GM12878 (cell line): ENCODE measurements around the gene RAD9A. TPM values are rescaled to one million over a fixed set of nuclear protein-coding genes. Genes with fewer than 3 reads are reported as not detected.

Experiments
- ATAC-seq: fragments of 200-7000 bp; cut with Tn5 transposase; 3 replicates; pipeline ENCODE4 v1.9.1; 2020; ENCODE audit warnings: mild to moderate bottlenecking, moderate library complexity
- BruUV-seq: library from RNA; stranded (reverse); fragments of 400-500 nt; replicated peaks from 2 replicates; lab custom pipeline; 2021; lab: Mats Ljungman, UMichigan
- CTCF ChIA-PET: fragments of 300-600 bp; sonication (Branson Sonifier 250); formaldehyde crosslinking; extraction: SDS; loops from one replicate; lab custom pipeline; 2021; ENCODE audit warnings: inconsistent platforms; lab: Yijun Ruan, JAX
- POLR2A ChIA-PET: fragments of 350-600 bp; formaldehyde crosslinking; extraction: SDS; loops from one replicate; lab custom pipeline; 2021; ENCODE audit warnings: inconsistent platforms; lab: Charles Lee
- RAD21 ChIA-PET: fragments of 300-600 bp; sonication (Branson Sonifier 250); formaldehyde crosslinking; loops from one replicate; lab custom pipeline; 2023; ENCODE audit warnings: antibody characterized with exemption; ENCODE audit not compliant: unreplicated experiment; lab: Charles Lee
- SMC1A ChIA-PET: fragments of 300-600 bp; sonication (Branson Sonifier 250); formaldehyde crosslinking; loops from one replicate; lab custom pipeline; 2023; ENCODE audit not compliant: unreplicated experiment, uncharacterized antibody; lab: Charles Lee
- DNase-seq: peaks from one replicate; pipeline ENCODE4 v3.0.0-alpha.2; 2011; ENCODE audit warnings: low read depth, low spot score
- FAIRE-seq: peaks from 3 replicates; lab custom pipeline; 2011; peaks lifted over from hg19 to GRCh38; lab: Jason Lieb, UNC
- H2AFZ ChIP-seq: 2 replicates; pipeline ENCODE4 v1.6.0; 2011; ENCODE audit warnings: low read depth, low read length, control low read depth; ENCODE audit not compliant: control insufficient read depth
- H3K27ac ChIP-seq: 2 replicates; pipeline ENCODE4 v1.5.1; 2011; ENCODE audit warnings: control low read depth; ENCODE audit not compliant: control insufficient read depth, insufficient read depth
- H3K27me3 ChIP-seq, 2 experiments: replicated peaks in 1 of 2; 2 replicates each; pipeline versions ENCODE4 v1.6.0 to v1.6.1; 2011; ENCODE audit warnings: low read length in 1 of 2; ENCODE audit not compliant: control insufficient read depth in 2 of 2, insufficient read depth in 2 of 2
- H3K36me3 ChIP-seq, 2 experiments: 2 replicates each; pipeline ENCODE4 v1.5.1; 2011; ENCODE audit warnings: low read length in 1 of 2; ENCODE audit not compliant: control insufficient read depth in 2 of 2, insufficient read depth in 2 of 2
- H3K4me1 ChIP-seq: 2 replicates; pipeline ENCODE4 v1.6.1; 2011; ENCODE audit warnings: mild to moderate bottlenecking, low read length, moderate library complexity, mixed read lengths; ENCODE audit not compliant: control insufficient read depth, insufficient read depth
- H3K4me2 ChIP-seq: 2 replicates; pipeline ENCODE4 v1.6.0; 2011; ENCODE audit warnings: control low read depth; ENCODE audit not compliant: control insufficient read depth, insufficient read depth
- H3K4me3 ChIP-seq: fragments of 200-600 bp; sonication (generic); 2 replicates; pipeline ENCODE4 v1.5.1; 2016
- H3K79me2 ChIP-seq: 2 replicates; pipeline ENCODE4 v1.6.0; 2011; ENCODE audit warnings: low read length; ENCODE audit not compliant: control insufficient read depth, insufficient read depth
- H3K9ac ChIP-seq: 2 replicates; pipeline ENCODE4 v1.8.0; 2011; ENCODE audit warnings: low read length, control low read depth, mixed read lengths; ENCODE audit not compliant: control insufficient read depth, insufficient read depth
- H3K9me3 ChIP-seq: replicated peaks from 3 replicates; pipeline ENCODE4 v1.5.1; 2011; ENCODE audit warnings: mild to moderate bottlenecking, low read length; ENCODE audit not compliant: control insufficient read depth, insufficient read depth
- H4K20me1 ChIP-seq: 2 replicates; pipeline ENCODE4 v1.6.0; 2011; ENCODE audit not compliant: control insufficient read depth, insufficient read depth
- CEBPB ChIP-seq, 2 experiments: fragments of 150-350 bp in 1 of 2; IDR thresholded peaks; 2 replicates each; pipeline ENCODE4 v1.6.1; 2012 to 2014; ENCODE audit warnings: low read depth in 2 of 2, low read length in 2 of 2, borderline replicate concordance in 1 of 2, inconsistent platforms in 1 of 2
- DPF2 ChIP-seq: fragments of 450-650 bp; IDR thresholded peaks from 2 replicates; pipeline ENCODE4 v1.6.1; 2017; ENCODE audit warnings: mild to moderate bottlenecking
- EED ChIP-seq: sonication (generic); IDR thresholded peaks from 2 replicates; pipeline ENCODE4 v1.6.1; 2016; ENCODE audit warnings: antibody characterized with exemption, low read depth
- ELK1 ChIP-seq: IDR thresholded peaks from 2 replicates; pipeline ENCODE4 v1.6.1; 2012; ENCODE audit warnings: low read depth, low read length, improper control_type of control experiment
- FOXK2 ChIP-seq: fragments of 450-650 bp; IDR thresholded peaks from 2 replicates; pipeline ENCODE4 v1.6.1; 2017; ENCODE audit warnings: mild to moderate bottlenecking, moderate library complexity
- HSF1 ChIP-seq: fragments of 150-350 bp; IDR thresholded peaks from 2 replicates; pipeline ENCODE4 v1.6.1; 2014; ENCODE audit warnings: mild to moderate bottlenecking, low read depth, low read length
- IRF3 ChIP-seq: fragments of 450-650 bp; IDR thresholded peaks from 2 replicates; pipeline ENCODE4 v1.6.1; 2014; ENCODE audit warnings: mild to moderate bottlenecking
- MXI1 ChIP-seq: fragments of 150-350 bp; IDR thresholded peaks from 2 replicates; pipeline ENCODE4 v1.6.1; 2011; ENCODE audit warnings: low read depth, mild to moderate bottlenecking, inconsistent platforms, low read length, improper control_type of control experiment
- MYB ChIP-seq: fragments of 150-350 bp; IDR thresholded peaks from 2 replicates; pipeline ENCODE4 v1.6.1; 2014; ENCODE audit warnings: mild to moderate bottlenecking, low read depth, low read length, borderline replicate concordance
- RAD51 ChIP-seq: fragments of 450-650 bp; IDR thresholded peaks from 2 replicates; pipeline ENCODE4 v1.6.1; 2016; ENCODE audit warnings: moderate library complexity, mild to moderate bottlenecking, inconsistent platforms
- SPI1 ChIP-seq: IDR thresholded peaks from 2 replicates; pipeline ENCODE4 v1.6.1; 2011; ENCODE audit warnings: low read depth, mild to moderate bottlenecking, low read length, moderate library complexity, borderline replicate concordance; ENCODE audit not compliant: insufficient read depth
- SREBF1 ChIP-seq: IDR thresholded peaks from 2 replicates; pipeline ENCODE4 v1.6.1; 2012; ENCODE audit warnings: mild to moderate bottlenecking, low read length
- STAT1 ChIP-seq: fragments of 450-650 bp; conservative IDR thresholded peaks from 2 replicates; pipeline ENCODE4 v1.6.1; 2014; ENCODE audit warnings: antibody characterized with exemption, mild to moderate bottlenecking
- SUPT20H ChIP-seq: IDR thresholded peaks from 2 replicates; pipeline ENCODE4 v1.6.1; 2011; ENCODE audit warnings: low read depth, mild to moderate bottlenecking, low read length, moderate library complexity, borderline replicate concordance; ENCODE audit not compliant: control insufficient read depth
- TCF12 ChIP-seq: IDR thresholded peaks from 2 replicates; pipeline ENCODE4 v1.6.1; 2011; ENCODE audit warnings: low read depth, mild to moderate bottlenecking, low read length
- ZZZ3 ChIP-seq: IDR thresholded peaks from 2 replicates; pipeline ENCODE4 v1.6.1; 2011; ENCODE audit warnings: low read depth; ENCODE audit not compliant: control insufficient read depth, insufficient read length
- WGBS: methylation state at CpG from one replicate; pipeline ENCODE4 v1.1.6; 2016; ENCODE audit warnings: low lambda C conversion rate; ENCODE audit not compliant: insufficient replicate concordance, insufficient coverage; ENCODE audit errors: missing lambda C conversion rate; 5-methylcytosine and 5-hydroxymethylcytosine counted together
- in situ Hi-C: fragments of 300-500 bp; cut with MboI; formaldehyde crosslinking; loops from 9 replicates; pipeline ENCODE4 v1.14.3; 2018; ENCODE audit warnings: mixed read lengths
- intact Hi-C: fragments of 100-400 bp; cut with micrococcal nuclease; formaldehyde crosslinking; loops from one replicate; pipeline ENCODE4 v1.14.2; 2022; ENCODE audit not compliant: unreplicated experiment
- polyA plus RNA-seq, 11 experiments: library from polyadenylated mRNA; depleted of rRNA in 4 of 11; unstranded in 6 of 11; stranded (reverse) in 5 of 11; fragments of >200 nt; fragmentation: Nextera tagmentation in 4 of 11; fragmentation: Illumina TruSeq in 1 of 11; extraction: Ambion mirVana in 4 of 11; extraction: Trizol in 1 of 11; gene quantifications; 1 replicate in 1 of 11; 2 replicates in 10 of 11; pipeline versions ENCODE4 v1.2.1 to v1.2.3, GENCODE V29; 2011 to 2016; ENCODE audit warnings: inconsistent platforms in 2 of 11, missing spikeins in 2 of 11, low read depth in 1 of 11
- total RNA-seq, 4 experiments: library from RNA; depleted of rRNA in 3 of 4; stranded (reverse); fragments of >200 nt in 3 of 4; fragmentation: Illumina TruSeq in 1 of 4; extraction: Trizol in 1 of 4; gene quantifications; 2 replicates each; pipeline versions ENCODE4 v1.2.1 to v1.2.3, GENCODE V29; 2013 to 2021
- TF ChIP-seq, protein P1 (sequence below): IDR thresholded peaks from 2 replicates; pipeline ENCODE4 v1.6.1; 2011; ENCODE audit warnings: mild to moderate bottlenecking, low read depth, low read length, moderate library complexity; ENCODE audit not compliant: insufficient replicate concordance

Gene RAD9A
- total and polyA plus RNA-seq, 10 of the 15 experiments (the other 5 are each of a cell fraction or from before 2014, with no cell fraction given), result 1.1 to 36.2 (median 19.8) TPM

- Histone ChIP-seq H3K79me2 (no peaks in the 10 kb centered on the region), H3K4me1 (peaks cover 19% of the 10 kb centered on the region), H3K27me3 (peaks cover 2 to 4% of the 10 kb centered on the region in 2 experiments; a peak in 3 of 4 replicates), H3K9me3 (no peaks in the 10 kb centered on the region), H3K36me3 (no peaks in the 10 kb centered on the region), H3K4me2 (no peak overlapping the region), H3K27ac (no peak overlapping the region), H3K4me3 (no peak overlapping the region), H4K20me1 (no peaks in the 10 kb centered on the region), H3K9ac (no peak overlapping the region), H2AFZ (no peak overlapping the region)
- in situ Hi-C loops, result loop anchor here (5.0 kb wide), 1 partner anchor 117 kb away; no protein-coding TSS in a partner anchor
- no TSS peak for BruUV-seq
- intact Hi-C loops, result no loop called here
- ChIA-PET RAD21 (interaction anchor here (1.9 to 15.0 kb wide), 8 partner anchors 10 to 117 kb away, joined by 6 to 525 read pairs (median 25); partner anchors contain the start of genes POLD4 and RAD9A), POLR2A (interaction anchor here (4.3 to 8.4 kb wide), 2 partner anchors 8 to 25 kb away, joined by 23 to 183 read pairs; partner anchors contain the start of genes CLCF1 and POLD4), SMC1A (interaction anchor here (1.2 to 21.3 kb wide), 6 partner anchors 8 to 200 kb away, joined by 3 to 646 read pairs (median 66); partner anchors contain the start of genes CLCF1 and POLD4), CTCF (interaction anchor here (9.2 to 25.5 kb wide), 3 partner anchors 18 to 59 kb away, joined by 95 to 1301 read pairs (median 390); partner anchors contain the start of genes CLCF1 and POLD4)
- no peak for DNase-seq
- FAIRE-seq, result no peak
- ATAC-seq, result no peak
- WGBS, result 79% methylated on average over 22 of the region's 23 CpGs
- no peak for TF ChIP-seq MXI1
- no peak for TF ChIP-seq MYB
- TF ChIP-seq, protein P1, sequence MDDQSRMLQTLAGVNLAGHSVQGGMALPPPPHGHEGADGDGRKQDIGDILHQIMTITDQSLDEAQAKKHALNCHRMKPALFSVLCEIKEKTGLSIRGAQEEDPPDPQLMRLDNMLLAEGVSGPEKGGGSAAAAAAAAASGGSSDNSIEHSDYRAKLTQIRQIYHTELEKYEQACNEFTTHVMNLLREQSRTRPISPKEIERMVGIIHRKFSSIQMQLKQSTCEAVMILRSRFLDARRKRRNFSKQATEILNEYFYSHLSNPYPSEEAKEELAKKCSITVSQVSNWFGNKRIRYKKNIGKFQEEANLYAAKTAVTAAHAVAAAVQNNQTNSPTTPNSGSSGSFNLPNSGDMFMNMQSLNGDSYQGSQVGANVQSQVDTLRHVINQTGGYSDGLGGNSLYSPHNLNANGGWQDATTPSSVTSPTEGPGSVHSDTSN, result no peak
- TF ChIP-seq TCF12, result no peak
- no peak for TF ChIP-seq SUPT20H
- no peak for TF ChIP-seq SREBF1
- TF ChIP-seq DPF2, result no peak
- TF ChIP-seq CEBPB (IDR thresholded peaks at IDR 0.05; ENCODE audit: borderline replicate concordance in 1 of 2, low read depth in 2 of 2, low read length in 2 of 2), result no peak
- TF ChIP-seq ELK1, result no peak
- TF ChIP-seq FOXK2, result no peak
- no peak for TF ChIP-seq RAD51
- no peak for TF ChIP-seq SPI1
- no peak for TF ChIP-seq HSF1
- TF ChIP-seq IRF3, result no peak
- TF ChIP-seq STAT1, result no peak
- TF ChIP-seq ZZZ3, result no peak
- no peak for TF ChIP-seq EED
Observed at GRCh38 chr11:67379061-67380058, 12.4 kb upstream of the RAD9A start.
